ENCODE results near the gene HPF1.
"Not testable (repeated sequence)": the region's sequence is repeated elsewhere in the genome, so short reads cannot be mapped to it uniquely, and the experiment has no call there.

The HPF1 gene

DNA sequence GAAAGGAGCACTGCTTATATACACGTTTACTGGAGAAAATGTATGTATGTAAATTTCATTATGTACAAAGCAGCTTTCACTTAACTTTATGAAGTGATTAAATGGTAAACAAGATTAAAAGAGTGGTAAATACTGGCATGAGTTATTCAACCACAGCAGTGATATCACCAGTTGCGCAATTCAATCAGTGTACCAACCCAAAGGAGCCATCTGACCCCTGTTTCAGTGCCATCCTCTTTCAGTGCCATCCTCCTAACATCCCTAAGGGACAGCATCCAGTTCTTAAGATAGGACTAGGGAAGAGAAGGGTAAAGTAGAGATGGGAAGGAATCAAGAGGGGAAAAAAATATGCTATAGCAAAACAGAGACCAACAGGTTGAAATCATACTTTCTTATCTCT lies 16.2 kb downstream of the HPF1 start:
- DNase-seq (ENCODE audit: low read depth), result peak; percentile 68
- TF ChIP-seq, protein P1, sequence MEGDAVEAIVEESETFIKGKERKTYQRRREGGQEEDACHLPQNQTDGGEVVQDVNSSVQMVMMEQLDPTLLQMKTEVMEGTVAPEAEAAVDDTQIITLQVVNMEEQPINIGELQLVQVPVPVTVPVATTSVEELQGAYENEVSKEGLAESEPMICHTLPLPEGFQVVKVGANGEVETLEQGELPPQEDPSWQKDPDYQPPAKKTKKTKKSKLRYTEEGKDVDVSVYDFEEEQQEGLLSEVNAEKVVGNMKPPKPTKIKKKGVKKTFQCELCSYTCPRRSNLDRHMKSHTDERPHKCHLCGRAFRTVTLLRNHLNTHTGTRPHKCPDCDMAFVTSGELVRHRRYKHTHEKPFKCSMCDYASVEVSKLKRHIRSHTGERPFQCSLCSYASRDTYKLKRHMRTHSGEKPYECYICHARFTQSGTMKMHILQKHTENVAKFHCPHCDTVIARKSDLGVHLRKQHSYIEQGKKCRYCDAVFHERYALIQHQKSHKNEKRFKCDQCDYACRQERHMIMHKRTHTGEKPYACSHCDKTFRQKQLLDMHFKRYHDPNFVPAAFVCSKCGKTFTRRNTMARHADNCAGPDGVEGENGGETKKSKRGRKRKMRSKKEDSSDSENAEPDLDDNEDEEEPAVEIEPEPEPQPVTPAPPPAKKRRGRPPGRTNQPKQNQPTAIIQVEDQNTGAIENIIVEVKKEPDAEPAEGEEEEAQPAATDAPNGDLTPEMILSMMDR (IDR thresholded peaks at IDR 0.05; ENCODE audit: insufficient read depth, low read depth, low read length, missing control alignments), result no peak
- H3K4me3 ChIP-seq (ENCODE audit: low read length), result no peak overlapping the region

- not testable (repeated sequence) for H3K4me3 ChIP-seq (ENCODE audit: low read length)
Measured at GRCh38 chr4:169738604-169739003, 19.1 kb downstream of the HPF1 start.

DNA sequence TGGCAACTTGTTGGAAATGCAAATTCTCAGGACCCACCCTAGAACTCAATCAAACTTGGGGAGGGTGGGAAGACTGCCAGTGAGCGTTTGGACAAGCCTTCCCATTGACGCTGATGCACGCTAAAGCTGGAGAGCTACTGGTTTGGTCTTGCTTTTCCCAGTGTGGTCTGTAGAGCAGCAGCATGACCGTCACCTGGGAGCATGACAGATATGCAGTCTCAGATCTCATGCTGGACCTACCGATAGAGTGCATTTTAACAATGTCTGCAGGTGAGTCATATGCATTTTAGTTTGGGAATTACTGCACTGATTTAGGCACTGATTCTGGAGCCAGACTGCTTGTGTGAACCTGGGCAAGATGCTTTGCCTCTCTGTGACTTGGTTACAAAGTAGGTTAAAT lies 27.2 kb downstream of the HPF1 start:
- no peak for DNase-seq (ENCODE audit: low read depth)
- TF ChIP-seq, protein P1 (IDR thresholded peaks at IDR 0.05; ENCODE audit: insufficient read depth, low read depth, low read length, missing control alignments), result no peak
- no peak overlapping the region for H3K4me3 ChIP-seq (ENCODE audit: low read length)

More at GRCh38 chr4:169738604-169739003, 19.1 kb downstream of the HPF1 start:
- DNase-seq (ENCODE audit: low read depth), result not testable (repeated sequence)

DNA sequence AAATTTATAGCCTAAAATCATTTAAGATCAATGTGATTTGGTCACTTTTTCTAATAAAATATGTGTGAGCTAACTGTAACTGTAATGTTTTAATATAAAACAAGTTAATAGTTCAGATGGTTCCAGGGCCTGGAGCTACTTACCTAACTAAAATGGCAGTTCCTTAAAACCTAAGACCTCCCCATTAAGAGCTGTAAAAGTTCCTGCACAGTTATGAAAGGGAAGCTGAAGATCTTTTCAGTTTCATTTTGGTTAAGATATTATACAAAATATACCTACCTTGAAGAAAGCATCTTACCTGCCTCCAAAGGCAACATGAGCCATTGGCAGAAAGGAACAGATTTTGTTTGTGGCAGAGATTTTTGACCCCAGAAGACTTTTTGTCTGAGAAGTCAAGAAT lies 30.1 kb downstream of the HPF1 start:
- TF ChIP-seq, protein P1 (IDR thresholded peaks at IDR 0.05; ENCODE audit: insufficient read depth, low read depth, low read length, missing control alignments), result no peak
- H3K4me3 ChIP-seq (ENCODE audit: low read length), result no peak overlapping the region
- DNase-seq (ENCODE audit: low read depth), result no peak

DNA sequence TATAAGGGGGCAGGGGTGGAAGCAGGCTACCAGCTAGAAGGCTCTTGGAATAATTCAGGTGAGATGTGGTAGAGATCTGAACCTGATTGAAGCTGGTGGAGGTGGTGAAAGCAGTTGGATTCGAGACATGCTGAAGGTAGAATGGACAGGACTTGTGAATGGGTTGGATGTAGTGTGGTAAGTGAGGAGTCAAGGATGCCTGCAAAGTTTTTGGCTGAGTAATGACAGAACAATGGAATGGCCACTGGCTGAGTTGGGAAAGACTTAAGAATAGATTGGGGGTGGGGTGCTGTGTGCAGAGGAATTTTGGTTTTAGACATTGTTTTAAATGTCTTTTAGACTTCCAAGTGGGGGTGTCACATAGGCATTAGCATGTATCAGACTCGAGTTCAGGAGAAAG lies 33.5 kb downstream of the HPF1 start:
- H3K4me3 ChIP-seq (ENCODE audit: low read length), result no peak overlapping the region
- DNase-seq (ENCODE audit: low read depth), result peak; percentile 24
- TF ChIP-seq, protein P1 (IDR thresholded peaks at IDR 0.05; ENCODE audit: insufficient read depth, low read depth, low read length, missing control alignments), result no peak

DNA sequence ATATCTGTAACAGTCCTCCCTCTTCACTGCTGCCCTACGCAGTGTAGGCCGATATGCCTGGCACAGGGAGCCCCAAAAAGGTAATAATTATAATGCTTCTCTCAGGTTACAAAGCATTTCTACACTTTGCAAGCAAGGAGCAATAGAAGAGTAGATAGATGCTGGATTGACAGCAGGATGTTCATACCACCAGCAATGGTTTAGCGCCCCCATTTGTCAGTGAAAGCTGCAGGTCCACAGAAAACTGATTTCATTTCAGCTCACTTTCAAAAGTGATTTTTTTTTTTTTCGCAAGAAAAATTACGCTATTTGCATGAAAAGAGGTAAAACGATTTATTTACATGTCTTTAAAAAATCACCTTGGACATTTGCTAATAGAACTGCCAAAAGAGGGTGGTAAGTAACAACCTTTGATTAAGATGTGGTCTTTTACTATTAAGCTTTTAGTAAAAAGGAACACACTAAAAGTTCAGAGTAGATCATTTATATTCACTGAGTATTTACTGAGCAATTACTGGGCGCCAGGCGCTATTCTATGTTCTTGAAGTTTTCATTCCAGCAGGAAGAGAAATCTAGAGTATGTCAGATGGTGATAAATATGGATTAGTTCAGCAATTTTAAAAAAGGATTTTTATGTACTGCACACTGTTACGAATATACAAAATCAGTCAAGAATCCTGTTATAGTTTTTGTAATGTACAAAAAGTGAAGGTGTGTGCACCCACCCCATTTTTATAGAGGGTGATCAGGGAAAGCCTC lies 34.4 kb downstream of the HPF1 start:
- TF ChIP-seq, protein P1 (IDR thresholded peaks at IDR 0.05; ENCODE audit: insufficient read depth, low read depth, low read length, missing control alignments), result no peak
- peak; percentile 6 for DNase-seq (ENCODE audit: low read depth)
- no peak overlapping the region for H3K4me3 ChIP-seq (ENCODE audit: low read length)

- DNase-seq (ENCODE audit: low read depth), result no peak
- TF ChIP-seq, protein P1 (IDR thresholded peaks at IDR 0.05; ENCODE audit: insufficient read depth, low read depth, low read length, missing control alignments), result no peak
- no peak overlapping the region for H3K4me3 ChIP-seq (ENCODE audit: low read length)
Measured at GRCh38 chr4:169720529-169720928, 37.2 kb downstream of the HPF1 start.
